BLaER1 (cell line): Measurements from ENCODE around the gene NME9.
"Not testable (repeated sequence)": the region's sequence is repeated elsewhere in the genome, so short reads cannot be mapped to it uniquely, and the experiment has no call there.

Source experiments
- H3K27ac ChIP-seq: shearing (Covaris generic); formaldehyde crosslinking; 2 replicates; pipeline ENCODE4 v1.8.1; 2022
- H3K27me3 ChIP-seq: shearing (Covaris generic); formaldehyde crosslinking; 2 replicates; pipeline ENCODE4 v1.8.1; 2022
- H3K36me3 ChIP-seq: shearing (Covaris generic); formaldehyde crosslinking; 2 replicates; pipeline ENCODE4 v1.8.1; 2022
- H3K4me1 ChIP-seq: shearing (Covaris generic); formaldehyde crosslinking; 2 replicates; pipeline ENCODE4 v1.8.1; 2022
- H3K4me2 ChIP-seq: shearing (Covaris generic); formaldehyde crosslinking; 2 replicates; pipeline ENCODE4 v1.8.1; 2022
- H3K4me3 ChIP-seq: shearing (Covaris generic); formaldehyde crosslinking; 2 replicates; pipeline ENCODE4 v1.8.1; 2022
- H3K9ac ChIP-seq: shearing (Covaris generic); formaldehyde crosslinking; 2 replicates; pipeline ENCODE4 v1.8.1; 2022
- H3K9me3 ChIP-seq: shearing (Covaris generic); formaldehyde crosslinking; 2 replicates; pipeline ENCODE4 v1.8.1; 2022
- H4K20me1 ChIP-seq: shearing (Covaris generic); formaldehyde crosslinking; 2 replicates; pipeline ENCODE4 v1.8.1; 2022
- Cebpa-rat ChIP-seq: shearing (Covaris generic); IDR thresholded peaks from 2 replicates; pipeline ENCODE4 v1.8.1; 2022

The NME9 gene, protein sequence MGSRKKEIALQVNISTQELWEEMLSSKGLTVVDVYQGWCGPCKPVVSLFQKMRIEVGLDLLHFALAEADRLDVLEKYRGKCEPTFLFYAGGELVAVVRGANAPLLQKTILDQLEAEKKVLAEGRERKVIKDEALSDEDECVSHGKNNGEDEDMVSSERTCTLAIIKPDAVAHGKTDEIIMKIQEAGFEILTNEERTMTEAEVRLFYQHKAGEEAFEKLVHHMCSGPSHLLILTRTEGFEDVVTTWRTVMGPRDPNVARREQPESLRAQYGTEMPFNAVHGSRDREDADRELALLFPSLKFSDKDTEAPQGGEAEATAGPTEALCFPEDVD

GRCh38 chr3:138329127-138329983, at the start of gene NME9:
Gene NME9 (minus strand): TSS chr3:138329851. CDS start chr3:138329335, 516 bp downstream.
- H3K4me2 ChIP-seq = peak within 1 kb of the TSS; percentile 98
- peaks cover 15% of the 10 kb centered on the region for H3K4me1 ChIP-seq
- peak within 1 kb of the TSS; percentile 73 for H3K4me3 ChIP-seq
- H4K20me1 ChIP-seq = no peaks in the 10 kb centered on the region
- peak within 1 kb of the TSS; percentile 66 for H3K9ac ChIP-seq
- H3K36me3 ChIP-seq = no peaks in the 10 kb centered on the region
- H3K9me3 ChIP-seq = no peaks in the 10 kb centered on the region
- no peak for TF ChIP-seq Cebpa-rat
- H3K27me3 ChIP-seq = no peaks in the 10 kb centered on the region
- 0 out of 2 replicates have a peak within 1 kb of the TSS, but pooled peaks have one; percentile 7 for H3K27ac ChIP-seq

- H3K9ac ChIP-seq = no peak overlapping the region
- no peak overlapping the region for H3K4me2 ChIP-seq
- H3K36me3 ChIP-seq = no peaks in the 10 kb centered on the region
- H3K27me3 ChIP-seq = no peaks in the 10 kb centered on the region
- no peak overlapping the region for H3K27ac ChIP-seq
- H3K4me1 ChIP-seq = 0 out of 2 replicates have a peak, but pooled peaks cover 6% of the 10 kb centered on the region
- H4K20me1 ChIP-seq = no peaks in the 10 kb centered on the region
- H3K4me3 ChIP-seq = no peak overlapping the region
- no peak for TF ChIP-seq Cebpa-rat
- H3K9me3 ChIP-seq = no peaks in the 10 kb centered on the region
Observed at GRCh38 chr3:138378990-138379389, 49.3 kb upstream of the NME9 start.

- Histone ChIP-seq H3K9ac (no peak overlapping the region), H3K4me3 (no peak overlapping the region), H3K4me1 (0 out of 2 replicates have a peak, but pooled peaks cover 6% of the 10 kb centered on the region), H3K27ac (no peak overlapping the region), H3K27me3 (no peaks in the 10 kb centered on the region), H4K20me1 (no peaks in the 10 kb centered on the region), H3K4me2 (no peak overlapping the region), H3K9me3 (no peaks in the 10 kb centered on the region), H3K36me3 (no peaks in the 10 kb centered on the region)
- TF ChIP-seq Cebpa-rat = no peak
Observed at GRCh38 chr3:138378331-138378730, 48.7 kb upstream of the NME9 start.

DNA sequence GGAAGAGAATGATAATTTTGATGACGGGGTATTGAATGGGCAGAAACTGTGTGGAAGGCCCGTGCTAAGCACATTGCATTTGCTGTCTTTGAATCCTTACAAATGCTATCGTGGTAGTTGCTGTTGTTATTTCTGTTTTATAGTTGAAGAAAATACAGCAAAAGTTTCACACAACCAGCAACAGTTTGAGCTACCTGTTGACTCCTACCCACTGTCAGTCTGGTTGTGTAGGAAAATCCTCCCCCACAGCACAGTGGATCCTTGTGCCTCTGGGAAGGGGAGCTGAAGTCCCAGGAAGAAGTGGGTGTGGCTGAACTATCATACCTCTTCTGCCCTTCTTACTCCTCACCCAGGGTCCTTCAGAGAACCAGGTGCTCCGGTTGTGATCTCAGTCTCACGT, 48.2 kb upstream of the NME9 start:
- Histone ChIP-seq H3K4me3 (no peak overlapping the region), H3K9me3 (no peaks in the 10 kb centered on the region), H3K36me3 (no peaks in the 10 kb centered on the region), H3K27me3 (no peaks in the 10 kb centered on the region), H3K9ac (no peak overlapping the region), H4K20me1 (no peaks in the 10 kb centered on the region), H3K4me1 (0 out of 2 replicates have a peak, but pooled peaks cover 6% of the 10 kb centered on the region), H3K4me2 (no peak overlapping the region), H3K27ac (no peak overlapping the region)
- TF ChIP-seq Cebpa-rat = no peak

DNA sequence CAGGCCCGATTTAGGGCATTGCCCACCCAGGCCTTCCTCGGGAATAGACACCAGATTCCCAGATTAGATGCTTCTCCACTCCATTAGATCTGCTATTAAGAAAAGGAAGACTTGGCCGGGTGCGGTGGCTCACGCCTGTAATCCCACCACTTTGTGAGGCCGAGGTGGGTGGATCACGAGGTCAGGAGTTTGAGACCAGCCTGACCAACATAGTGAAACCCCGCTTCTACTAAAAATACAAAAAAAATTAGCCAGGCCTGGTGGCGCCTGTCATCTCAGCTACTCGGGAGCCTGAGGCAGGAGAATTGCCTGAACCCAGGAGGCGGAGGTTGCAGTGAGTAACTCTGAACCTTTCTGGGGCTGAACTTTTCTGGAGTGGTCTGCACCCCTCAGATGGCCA, 47.6 kb upstream of the NME9 start:
- H3K27ac ChIP-seq, H3K4me2 ChIP-seq, H3K9me3 ChIP-seq, H3K4me1 ChIP-seq, H3K4me3 ChIP-seq, H3K27me3 ChIP-seq, H3K36me3 ChIP-seq, H3K9ac ChIP-seq, H4K20me1 ChIP-seq: not testable (repeated sequence)

GRCh38 chr3:138376663-138377062, 47.0 kb upstream of the NME9 start:
- H3K4me2 ChIP-seq = no peak overlapping the region
- peaks cover 11% of the 10 kb centered on the region; the same call in 1 of the 2 replicates for H3K4me1 ChIP-seq
- H4K20me1 ChIP-seq = no peaks in the 10 kb centered on the region
- no peaks in the 10 kb centered on the region for H3K36me3 ChIP-seq
- H3K9me3 ChIP-seq = no peaks in the 10 kb centered on the region
- no peaks in the 10 kb centered on the region for H3K27me3 ChIP-seq
- no peak overlapping the region for H3K27ac ChIP-seq
- no peak overlapping the region for H3K9ac ChIP-seq
- H3K4me3 ChIP-seq = no peak overlapping the region
- TF ChIP-seq Cebpa-rat = no peak

DNA sequence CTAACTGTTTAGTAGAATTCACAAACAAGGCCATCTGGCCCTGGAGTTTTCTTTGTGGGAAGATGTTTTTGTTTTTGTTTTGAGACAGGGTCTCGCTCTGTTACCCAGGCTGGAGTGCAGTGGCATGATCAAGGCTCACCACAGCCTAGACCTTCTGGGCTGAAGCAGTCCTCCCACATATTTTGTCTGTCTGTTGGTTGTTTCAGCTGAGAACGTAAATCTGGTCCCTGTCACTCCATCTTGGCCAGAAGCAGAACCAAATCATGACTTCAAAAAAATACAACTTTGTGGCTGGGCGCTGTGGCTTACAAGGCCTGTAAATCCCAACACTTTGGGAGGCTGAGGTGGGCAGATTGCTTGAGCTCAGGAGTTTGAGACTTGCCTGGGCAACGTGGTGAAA, 45.8 kb upstream of the NME9 start:
- TF ChIP-seq Cebpa-rat = no peak
- H3K27ac ChIP-seq = no peak overlapping the region
- H3K4me2 ChIP-seq = no peak overlapping the region
- H3K9me3 ChIP-seq = no peaks in the 10 kb centered on the region
- no peak overlapping the region for H3K4me3 ChIP-seq
- H3K4me1 ChIP-seq = peaks cover 22% of the 10 kb centered on the region
- no peak overlapping the region for H3K9ac ChIP-seq
- no peaks in the 10 kb centered on the region for H3K36me3 ChIP-seq
- H3K27me3 ChIP-seq = no peaks in the 10 kb centered on the region
- H4K20me1 ChIP-seq = no peaks in the 10 kb centered on the region

GRCh38 chr3:138374573-138375134, 45.0 kb upstream of the NME9 start:
- H3K4me3 ChIP-seq = no peak overlapping the region
- H3K9me3 ChIP-seq = no peaks in the 10 kb centered on the region
- no peak overlapping the region for H3K4me2 ChIP-seq
- no peaks in the 10 kb centered on the region for H4K20me1 ChIP-seq
- H3K27ac ChIP-seq = no peak overlapping the region
- no peaks in the 10 kb centered on the region for H3K27me3 ChIP-seq
- H3K9ac ChIP-seq = no peak overlapping the region
- H3K4me1 ChIP-seq = peaks cover 26% of the 10 kb centered on the region
- no peak for TF ChIP-seq Cebpa-rat
- H3K36me3 ChIP-seq = no peaks in the 10 kb centered on the region

GRCh38 chr3:138373736-138374094, 44.1 kb upstream of the NME9 start:
- no peak for TF ChIP-seq Cebpa-rat

GRCh38 chr3:138373087-138373735, 43.6 kb upstream of the NME9 start:
- H3K27me3 ChIP-seq = no peaks in the 10 kb centered on the region
- no peak overlapping the region for H3K4me2 ChIP-seq
- H3K9me3 ChIP-seq = no peaks in the 10 kb centered on the region
- no peaks in the 10 kb centered on the region for H3K36me3 ChIP-seq
- H3K9ac ChIP-seq = no peak overlapping the region
- TF ChIP-seq Cebpa-rat = no peak
- peaks cover 31% of the 10 kb centered on the region for H3K4me1 ChIP-seq
- no peak overlapping the region for H3K4me3 ChIP-seq
- no peaks in the 10 kb centered on the region for H4K20me1 ChIP-seq
- no peak overlapping the region for H3K27ac ChIP-seq

More at GRCh38 chr3:138373736-138374094, 44.1 kb upstream of the NME9 start:
- Histone ChIP-seq H3K36me3 (no peaks in the 10 kb centered on the region), H4K20me1 (no peaks in the 10 kb centered on the region), H3K27ac (no peak overlapping the region), H3K4me3 (no peak overlapping the region), H3K9ac (no peak overlapping the region), H3K9me3 (no peaks in the 10 kb centered on the region), H3K4me2 (no peak overlapping the region), H3K27me3 (no peaks in the 10 kb centered on the region), H3K4me1 (peaks cover 31% of the 10 kb centered on the region)
